G401 (cell line): ENCODE measurements around the gene FAM167B. TPM values are rescaled to one million over a fixed set of nuclear protein-coding genes. Genes with fewer than 3 reads are reported as not detected.

Source experiments
- DNase-seq: peaks from one replicate; pipeline ENCODE4 v3.0.0-alpha.2; 2015; ENCODE audit warnings: low spot score
- in situ Hi-C: cut with HindIII; loops from 2 replicates; pipeline ENCODE4 v1.10.0; 2016; ENCODE audit warnings: low sequenced_read_pairs, mixed read lengths
- total RNA-seq: library from RNA; depleted of rRNA; stranded (reverse); fragments of >200 nt; shearing (Covaris generic); gene quantifications from 2 replicates; pipeline ENCODE4 v1.2.3, GENCODE V29; 2014; rRNA removed

FAM167B gene
- total RNA-seq, result not detected in 2 replicates

- in situ Hi-C loops, result no loop called here
- DNase-seq, result no peak
These were observed at the start of gene FAM167B for GRCh38 chr1:32246888-32247273. Gene FAM167B (plus strand): TSS chr1:32247222. CDS start chr1:32247422, 200 bp downstream.

GRCh38 chr1:32197837-32198236 lies 49.2 kb upstream of the FAM167B start:
- no peak for DNase-seq
- in situ Hi-C loops, result no loop called here

- in situ Hi-C loops, result no loop called here
- DNase-seq, result no peak
These were observed 48.6 kb upstream of the FAM167B start for GRCh38 chr1:32198237-32199042.

GRCh38 chr1:32199043-32199716 lies 47.8 kb upstream of the FAM167B start:
- in situ Hi-C loops, result no loop called here
- no peak for DNase-seq

- in situ Hi-C loops, result no loop called here
- peak; percentile 95 for DNase-seq
These were observed 47.3 kb upstream of the FAM167B start for GRCh38 chr1:32199717-32200072.

- peak; percentile 86 for DNase-seq
- in situ Hi-C loops, result no loop called here
These were observed 46.6 kb upstream of the FAM167B start, which contains the start of gene CCDC28B for GRCh38 chr1:32200226-32201010. Gene CCDC28B (plus strand): TSS chr1:32200595. CDS start chr1:32201936, 1,341 bp downstream.

GRCh38 chr1:32201011-32201855 lies 45.8 kb upstream of the FAM167B start:
- DNase-seq, result peak; percentile 68
- in situ Hi-C loops, result no loop called here

- in situ Hi-C loops, result no loop called here
- no peak for DNase-seq
These were observed 42.1 kb upstream of the FAM167B start for GRCh38 chr1:32204943-32205361.

- in situ Hi-C loops, result no loop called here
- peak; percentile 90 for DNase-seq
These were observed 41.3 kb upstream of the FAM167B start, which contains the start of gene IQCC for GRCh38 chr1:32205401-32206370. Gene IQCC (plus strand): TSS chr1:32205671. CDS start chr1:32205682, 11 bp downstream.

- in situ Hi-C loops, result no loop called here
- no peak for DNase-seq
These were observed 38.6 kb upstream of the FAM167B start for GRCh38 chr1:32208469-32208868.

- peak; percentile 61 for DNase-seq
- in situ Hi-C loops, result no loop called here
These were observed 38.1 kb upstream of the FAM167B start, which contains the start of gene DCDC2B for GRCh38 chr1:32208891-32209328. Gene DCDC2B (plus strand): TSS chr1:32209089. CDS start chr1:32209094, 5 bp downstream.

GRCh38 chr1:32215629-32216480 lies 31.2 kb upstream of the FAM167B start:
- in situ Hi-C loops, result no loop called here
- DNase-seq, result peak; percentile 50

GRCh38 chr1:32216566-32216965 lies 30.5 kb upstream of the FAM167B start:
- DNase-seq, result no peak
- in situ Hi-C loops, result no loop called here

- no peak for DNase-seq
- in situ Hi-C loops, result no loop called here
These were observed 28.0 kb upstream of the FAM167B start for GRCh38 chr1:32219022-32219421.

GRCh38 chr1:32220746-32221580 lies 26.1 kb upstream of the FAM167B start:
- DNase-seq, result no peak
- in situ Hi-C loops, result no loop called here

GRCh38 chr1:32221581-32221979 lies 25.4 kb upstream of the FAM167B start:
- no peak for DNase-seq
- in situ Hi-C loops, result no loop called here
